GM18951 (cell line): Measurements from ENCODE around the gene CDX4.
"Not testable (repeated sequence)": the region's sequence is repeated elsewhere in the genome, so short reads cannot be mapped to it uniquely, and the experiment has no call there.

Experiments
- POLR2A ChIP-seq: IDR thresholded peaks from 4 replicates; pipeline ENCODE4 v1.6.1; 2011; ENCODE audit warnings: mild to moderate bottlenecking; ENCODE audit not compliant: insufficient read length, insufficient read depth; ENCODE audit errors: extremely low read depth
- in situ Hi-C: fragments of 300-500 bp; cut with MboI; formaldehyde crosslinking; loops from one replicate; pipeline ENCODE4 v1.12.0; 2022; ENCODE audit warnings: low sequenced_read_pairs, mixed read lengths, inconsistent platforms; ENCODE audit not compliant: unreplicated experiment

Gene CDX4, protein sequence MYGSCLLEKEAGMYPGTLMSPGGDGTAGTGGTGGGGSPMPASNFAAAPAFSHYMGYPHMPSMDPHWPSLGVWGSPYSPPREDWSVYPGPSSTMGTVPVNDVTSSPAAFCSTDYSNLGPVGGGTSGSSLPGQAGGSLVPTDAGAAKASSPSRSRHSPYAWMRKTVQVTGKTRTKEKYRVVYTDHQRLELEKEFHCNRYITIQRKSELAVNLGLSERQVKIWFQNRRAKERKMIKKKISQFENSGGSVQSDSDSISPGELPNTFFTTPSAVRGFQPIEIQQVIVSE

GRCh38 chrX:73446831-73447230, at the start of gene CDX4:
TSS of gene CDX4 (plus strand) at chrX:73447053. CDS start at chrX:73447254, 201 bp downstream.
- in situ Hi-C loops, result no loop called here
- TF ChIP-seq POLR2A, result no peak

GRCh38 chrX:73398185-73398914, 48.5 kb upstream of the CDX4 start:
- in situ Hi-C loops, result no loop called here
- no peak for TF ChIP-seq POLR2A

DNA sequence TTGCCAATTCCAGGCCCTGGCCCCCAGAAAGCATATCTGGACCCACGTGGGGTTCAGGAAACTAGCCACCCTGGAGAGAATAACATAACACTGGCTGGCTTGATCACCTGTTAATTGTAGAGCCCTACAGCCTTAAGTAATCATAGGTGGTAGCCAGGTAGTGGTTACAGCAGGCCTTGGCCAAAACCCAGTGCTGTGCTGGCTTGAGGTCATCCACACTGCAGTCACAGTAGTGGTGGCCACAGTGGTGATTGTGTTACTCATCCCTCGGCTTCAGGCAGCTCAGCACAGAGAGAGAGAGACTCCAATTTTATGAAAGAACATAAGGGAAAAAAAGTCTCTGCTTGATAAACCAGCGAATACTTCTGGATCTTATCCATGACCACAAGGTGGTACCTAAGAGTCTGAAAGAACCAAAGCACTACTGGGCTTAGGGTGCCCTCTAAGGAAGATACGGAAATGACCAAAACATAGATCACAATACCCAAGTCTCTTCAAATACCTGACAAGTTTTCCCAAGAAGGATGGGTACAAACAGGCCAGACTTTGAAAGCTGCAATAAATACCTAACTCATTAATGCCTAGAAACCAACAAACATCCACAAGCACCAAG, 46.6 kb upstream of the CDX4 start:
- no peak for TF ChIP-seq POLR2A
- in situ Hi-C loops, result no loop called here

GRCh38 chrX:73401591-73402266, 45.1 kb upstream of the CDX4 start:
- in situ Hi-C loops, result no loop called here
- no peak for TF ChIP-seq POLR2A

- TF ChIP-seq POLR2A, result no peak
- in situ Hi-C loops, result no loop called here
Measured at GRCh38 chrX:73412930-73413329, 33.9 kb upstream of the CDX4 start.

GRCh38 chrX:73447311-73447794, 500 bp downstream of the CDX4 start:
- TF ChIP-seq POLR2A, result no peak
- in situ Hi-C loops, result no loop called here

DNA sequence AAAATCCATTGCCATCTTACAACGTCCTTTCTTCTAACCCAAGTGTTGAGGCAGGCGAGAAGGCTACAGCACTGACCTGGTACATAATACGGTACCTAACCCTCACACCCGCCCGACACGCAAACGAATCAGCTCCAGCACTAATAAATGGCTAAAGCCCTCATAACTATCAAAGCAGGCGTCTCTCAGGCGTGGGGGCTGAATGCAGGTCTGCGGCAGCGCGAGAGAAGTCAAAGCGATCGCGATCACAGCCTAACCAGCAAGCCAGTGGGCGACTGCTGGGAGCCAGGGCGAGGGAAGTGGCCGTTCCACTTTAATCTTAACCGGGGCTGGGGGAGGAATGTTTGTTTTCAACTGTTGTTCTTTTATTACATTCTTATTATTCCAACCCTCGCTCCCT, 1.5 kb downstream of the CDX4 start:
- TF ChIP-seq POLR2A, result no peak
- in situ Hi-C loops, result no loop called here

- in situ Hi-C loops, result no loop called here
- TF ChIP-seq POLR2A, result no peak
Measured at GRCh38 chrX:73455171-73455570, 8.3 kb downstream of the CDX4 start.

DNA sequence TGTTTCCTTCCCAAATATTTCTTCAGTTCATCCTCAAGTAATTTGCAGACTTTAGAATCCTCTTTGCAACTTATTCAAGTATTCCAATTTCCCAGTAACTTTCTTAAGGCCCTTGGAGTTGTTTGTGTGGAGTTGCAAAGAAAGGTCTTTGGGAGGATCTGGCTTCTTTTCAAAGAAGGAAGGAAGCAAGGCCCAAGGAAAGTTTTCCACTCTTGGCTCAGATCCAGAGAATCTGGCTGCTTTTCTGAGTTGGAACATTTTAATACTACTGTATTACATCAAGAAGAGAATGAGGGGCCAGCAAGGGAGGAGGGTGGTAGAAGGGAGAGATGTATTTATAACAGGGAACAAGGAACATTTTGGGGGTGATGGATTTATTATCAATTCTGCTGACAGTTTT, 10.5 kb downstream of the CDX4 start:
- TF ChIP-seq POLR2A, result no peak
- in situ Hi-C loops, result no loop called here

GRCh38 chrX:73468376-73468775, 21.5 kb downstream of the CDX4 start:
- no peak for TF ChIP-seq POLR2A
- in situ Hi-C loops, result no loop called here

- no peak for TF ChIP-seq POLR2A
- in situ Hi-C loops, result no loop called here
Measured at GRCh38 chrX:73478961-73479360, 32.1 kb downstream of the CDX4 start.

GRCh38 chrX:73481521-73481920, 34.7 kb downstream of the CDX4 start:
- TF ChIP-seq POLR2A, result no peak
- in situ Hi-C loops, result no loop called here

DNA sequence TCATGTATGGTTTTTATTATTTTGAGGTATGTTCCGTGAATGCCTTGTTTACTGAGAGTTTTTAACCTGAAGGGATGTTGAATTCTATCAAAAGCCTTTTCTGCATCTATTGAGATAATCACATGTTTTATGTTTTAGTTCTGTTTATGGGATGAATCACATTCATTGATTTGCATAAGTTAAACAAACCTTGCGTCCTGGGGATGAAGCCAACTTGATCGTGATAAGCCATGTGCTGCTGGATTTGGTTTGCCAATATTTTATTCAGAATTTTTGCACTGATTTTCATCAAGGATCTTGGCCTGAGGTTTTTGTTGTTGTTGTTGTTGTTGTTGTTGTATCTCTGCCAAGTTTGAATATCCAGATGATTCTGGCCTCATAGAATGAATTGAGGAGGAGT, 43.8 kb downstream of the CDX4 start:
- in situ Hi-C loops, result no loop called here
- no peak for TF ChIP-seq POLR2A

GRCh38 chrX:73492178-73492577, 45.3 kb downstream of the CDX4 start:
- in situ Hi-C loops, result not testable (repeated sequence)
